Stimulated activated CD4-positive, alpha-beta T cell treated with anti-CD3 and anti-CD28 coated beads, Interleukin-2, amount 100 ng/mL, for 4 hours (primary cell): ENCODE measurements around the gene TULP3.

Experiments
- DNase-seq: peaks from one replicate; pipeline ENCODE4 v3.0.0-alpha.2; 2020; ENCODE audit warnings: low read depth

TULP3 gene

GRCh38 chr12:2970744-2971143, 80.1 kb downstream of the TULP3 start:
- no peak for DNase-seq

DNA sequence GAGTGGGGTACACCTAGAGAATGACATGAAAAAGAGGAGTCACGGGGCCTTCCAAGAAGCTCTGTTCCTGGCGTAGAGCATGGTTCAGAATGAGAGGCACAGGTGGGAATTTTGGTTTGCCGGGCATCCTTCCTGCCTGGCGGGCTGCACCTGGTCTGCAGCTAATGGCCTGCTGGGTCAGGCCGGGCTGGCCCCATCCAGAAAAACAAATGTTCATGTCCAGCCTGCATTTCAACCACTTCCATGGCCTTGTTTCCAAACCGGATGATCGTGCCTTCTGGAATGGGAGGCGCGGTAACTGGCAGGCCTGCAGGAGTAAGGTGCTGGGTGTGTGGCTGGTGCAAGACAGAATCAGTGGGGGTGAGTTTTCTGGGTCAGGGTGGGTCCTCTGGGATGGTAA, 82.9 kb downstream of the TULP3 start:
- DNase-seq: no peak

DNA sequence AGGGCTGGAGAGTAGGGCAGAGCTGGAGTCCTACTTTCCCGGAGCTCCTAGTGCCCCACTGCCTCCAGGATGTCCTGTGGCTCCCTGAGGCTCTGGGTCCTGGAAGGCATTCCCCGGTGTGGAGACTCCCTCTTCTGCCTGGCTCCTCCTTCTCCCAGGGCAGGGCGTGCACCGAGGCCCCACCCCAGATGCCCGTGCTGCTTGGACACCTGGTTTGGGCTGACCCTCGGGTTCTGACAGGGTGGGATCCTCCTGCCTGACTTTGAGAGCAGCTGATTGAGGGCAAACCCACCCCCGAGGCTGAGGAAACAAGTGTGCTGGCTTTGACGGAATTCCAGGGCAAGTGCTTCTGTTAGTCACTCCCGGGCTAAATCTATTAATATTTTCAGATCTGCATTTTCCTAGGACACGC, 83.9 kb downstream of the TULP3 start:
- DNase-seq: no peak

DNA sequence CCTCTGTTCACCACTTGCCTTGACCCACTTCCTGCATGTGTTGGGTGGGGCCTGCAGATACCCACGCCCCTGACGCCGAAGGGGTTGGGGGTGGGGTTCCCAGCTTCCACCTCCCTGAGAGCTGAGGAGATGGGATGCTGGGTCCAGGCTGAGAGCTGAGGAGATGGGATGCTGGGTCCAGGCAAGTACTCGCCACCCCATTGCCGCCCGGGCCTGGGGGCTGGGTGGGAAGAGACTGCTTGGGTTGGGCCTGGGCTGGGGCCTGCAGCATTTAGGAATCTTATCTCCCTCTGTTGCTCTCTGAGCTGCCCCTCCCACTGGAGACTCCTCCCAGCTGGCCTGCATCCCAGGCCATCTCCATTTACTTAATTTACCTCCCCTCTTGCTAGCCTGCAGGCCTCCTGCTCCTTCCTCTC, 85.9 kb downstream of the TULP3 start:
- DNase-seq: no peak

DNA sequence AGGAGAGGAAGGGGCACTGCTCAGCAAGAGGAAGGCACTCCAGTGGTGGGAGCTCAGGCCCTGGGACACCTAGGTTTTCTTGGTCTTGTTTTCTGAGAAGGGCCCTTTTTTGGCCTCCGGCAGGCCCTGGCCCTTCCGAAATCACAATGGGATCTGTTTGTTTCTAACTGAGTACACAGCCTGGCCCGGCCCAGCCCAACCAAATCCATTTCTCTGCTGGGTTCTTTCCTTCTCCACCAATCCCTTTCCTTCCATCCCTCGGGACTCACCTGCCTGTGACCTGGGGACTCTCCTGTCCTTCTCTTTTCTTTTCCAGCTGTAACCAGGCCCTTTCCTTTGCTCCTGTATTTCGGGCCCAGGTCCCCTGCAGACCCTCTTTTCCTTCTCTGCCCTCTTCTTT, 87.1 kb downstream of the TULP3 start:
- no peak for DNase-seq

GRCh38 chr12:2979806-2980205, 89.1 kb downstream of the TULP3 start:
- DNase-seq: no peak

DNA sequence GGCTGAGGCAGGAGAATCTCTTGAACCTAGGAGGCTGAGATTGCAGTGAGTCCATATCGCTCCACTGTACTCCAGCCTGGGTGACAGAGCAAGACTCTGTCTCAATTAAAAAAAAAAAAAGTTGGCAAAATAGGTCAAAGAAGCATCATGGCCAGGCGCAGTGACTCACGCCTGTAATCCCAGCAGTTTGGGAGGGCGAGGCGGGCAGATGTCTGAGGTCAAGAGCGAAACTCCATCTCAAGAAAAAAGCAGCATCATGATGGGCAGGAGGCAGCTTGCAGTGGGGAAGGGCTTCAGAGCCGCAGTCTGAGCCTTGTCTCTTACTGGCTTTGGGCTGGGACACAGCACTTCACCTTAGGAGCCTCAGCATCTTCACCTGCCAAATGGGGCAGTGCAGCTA, 89.9 kb downstream of the TULP3 start:
- no peak for DNase-seq

DNA sequence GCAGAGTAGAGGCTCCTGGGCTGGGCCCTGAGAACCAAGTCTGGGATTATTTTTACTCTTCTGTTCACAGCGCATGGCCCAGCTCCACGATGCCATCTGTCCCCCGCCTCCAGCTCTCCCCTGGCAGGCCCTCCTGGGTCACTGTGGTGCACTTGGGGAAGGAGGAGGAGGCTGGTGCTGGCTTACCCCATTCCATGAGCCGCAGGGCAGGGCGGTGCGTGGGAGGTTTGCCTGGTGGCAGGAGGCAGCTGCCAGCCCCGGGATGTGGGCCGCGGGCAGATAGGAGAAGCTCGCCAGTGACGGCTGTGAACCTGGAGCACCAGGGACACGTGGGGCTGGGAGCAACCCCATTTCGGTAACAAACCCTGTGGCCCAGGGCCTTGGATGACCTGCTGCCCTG, 91.7 kb downstream of the TULP3 start:
- DNase-seq: no peak

- DNase-seq: no peak
Measured at GRCh38 chr12:2984249-2984648, 93.6 kb downstream of the TULP3 start.

- no peak for DNase-seq
Measured at GRCh38 chr12:2984698-2985097, 94.0 kb downstream of the TULP3 start.

- no peak for DNase-seq
Measured at GRCh38 chr12:2986876-2987275, 96.2 kb downstream of the TULP3 start.

DNA sequence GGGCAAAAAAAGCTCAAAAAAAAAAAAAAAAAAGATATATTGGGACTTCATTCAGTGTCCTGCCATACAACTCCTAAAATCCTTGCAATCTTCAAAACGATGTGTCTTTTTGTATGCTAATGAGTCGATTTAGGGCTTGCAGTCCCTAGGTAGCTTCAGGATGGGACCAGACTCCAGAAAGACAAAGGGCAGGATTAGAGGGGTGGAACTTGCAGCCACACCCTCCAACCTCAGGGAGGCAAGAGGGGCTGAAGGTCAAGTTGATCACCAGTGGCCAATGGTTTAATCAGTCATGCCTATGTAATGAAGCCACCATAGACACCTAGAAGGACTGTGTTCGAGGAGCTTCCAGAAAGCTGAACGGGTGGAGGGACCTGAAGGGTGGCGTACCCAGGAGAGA, 97.8 kb downstream of the TULP3 start:
- no peak for DNase-seq
